GM18499 (cell line): ENCODE data around the gene DLL4.

ENCODE experiments used
- ATAC-seq: cut with Tn5 transposase; IDR thresholded peaks from one replicate; pipeline ENCODE4 v1.9.1; 2021; ENCODE audit warnings: moderate number of reproducible peaks; ENCODE audit not compliant: insufficient read depth, unreplicated experiment

The DLL4 gene

DNA sequence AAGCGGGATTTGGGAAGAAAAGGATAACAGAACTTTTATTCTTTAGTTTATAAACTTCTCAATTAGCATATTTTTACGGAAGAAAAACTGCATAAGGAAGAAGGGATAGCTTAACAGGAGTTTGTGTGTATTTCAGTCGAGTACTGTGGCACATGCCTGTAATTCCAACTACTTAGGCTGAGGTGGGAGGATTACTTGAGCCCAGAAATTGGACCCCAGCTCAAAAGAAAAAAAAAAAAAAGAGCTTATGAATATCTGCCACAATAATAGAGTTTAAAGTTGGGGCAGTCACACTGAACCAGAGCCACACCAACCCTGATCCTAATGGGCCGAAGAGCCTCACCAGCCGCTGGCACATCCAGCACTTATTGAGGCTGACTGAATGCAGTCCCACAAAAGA, 55.3 kb downstream of the DLL4 start:
- no peak for ATAC-seq

DNA sequence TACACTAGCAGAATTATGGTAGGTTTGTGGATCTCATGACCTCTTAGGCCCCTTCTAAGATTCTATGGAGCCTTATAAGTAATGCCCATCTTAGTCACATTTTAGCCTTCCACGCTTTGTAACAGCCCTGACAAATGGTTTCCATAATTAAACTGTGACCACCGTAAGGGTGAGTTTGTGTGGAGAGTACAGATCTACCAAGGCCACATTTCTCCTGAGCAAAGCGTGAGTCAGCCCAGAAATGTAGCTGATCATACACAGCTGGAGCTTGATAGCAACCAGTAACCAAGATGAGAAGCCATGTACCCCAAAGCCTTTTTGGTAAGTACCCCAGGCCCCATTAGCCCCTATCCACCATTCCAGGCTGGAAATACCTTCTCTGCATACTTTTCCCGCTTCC, 55.8 kb downstream of the DLL4 start:
- ATAC-seq = no peak

DNA sequence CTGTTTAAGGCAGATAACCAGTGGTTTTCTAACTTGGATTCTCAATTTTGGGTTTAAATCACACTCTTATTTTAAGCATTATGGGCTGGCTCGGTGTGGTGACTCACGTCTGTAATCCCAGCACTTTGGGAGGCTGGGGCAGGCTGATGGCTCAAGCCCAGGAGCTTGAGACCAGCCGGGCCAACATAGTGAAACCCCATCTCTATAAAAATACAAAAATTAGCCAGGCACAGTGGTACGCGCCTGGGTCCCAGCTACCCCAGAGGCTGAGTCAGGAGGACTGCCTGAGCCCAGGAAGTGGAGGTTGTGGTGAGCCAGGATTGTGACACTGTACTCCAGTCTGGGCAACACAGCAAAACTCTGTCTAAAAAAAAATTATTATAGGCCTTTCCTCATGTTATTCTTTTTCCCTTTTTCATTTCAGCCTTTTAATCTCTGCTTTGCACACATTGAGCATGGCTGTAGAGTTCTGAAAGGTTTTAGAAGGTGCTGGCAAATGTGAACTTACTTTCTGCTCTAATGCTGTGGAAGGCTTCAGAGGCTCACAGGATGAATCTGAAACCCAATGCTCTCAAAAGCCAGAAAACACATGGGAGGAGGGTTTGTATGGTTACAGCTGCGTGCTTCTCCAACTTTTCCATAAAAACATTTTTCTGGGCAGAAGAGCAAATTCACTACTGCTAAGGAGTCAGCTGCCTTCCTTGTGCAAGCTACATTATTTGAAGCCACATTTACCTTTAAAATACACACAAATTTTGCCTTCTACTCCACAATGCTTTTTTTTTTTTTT, 56.6 kb downstream of the DLL4 start:
- no peak for ATAC-seq

DNA sequence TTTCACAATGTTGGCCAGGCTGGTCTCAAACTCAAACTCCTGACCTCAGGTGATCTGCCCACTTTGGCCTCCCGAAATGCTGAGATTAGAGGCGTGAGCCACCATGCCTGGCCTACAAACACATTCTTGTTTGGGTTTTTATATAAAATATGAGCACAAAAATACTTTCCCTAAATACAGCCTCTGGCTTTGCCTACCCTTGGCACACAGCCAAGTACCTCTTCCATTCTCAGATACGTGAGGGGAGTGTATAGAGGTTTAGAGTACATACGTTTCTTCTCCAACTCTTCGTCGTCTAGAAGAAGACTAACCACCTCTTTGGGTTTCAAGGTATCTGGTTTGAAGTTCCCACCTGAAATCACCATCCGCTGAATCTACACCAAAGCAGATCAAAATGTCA, 57.7 kb downstream of the DLL4 start:
- no peak for ATAC-seq

DNA sequence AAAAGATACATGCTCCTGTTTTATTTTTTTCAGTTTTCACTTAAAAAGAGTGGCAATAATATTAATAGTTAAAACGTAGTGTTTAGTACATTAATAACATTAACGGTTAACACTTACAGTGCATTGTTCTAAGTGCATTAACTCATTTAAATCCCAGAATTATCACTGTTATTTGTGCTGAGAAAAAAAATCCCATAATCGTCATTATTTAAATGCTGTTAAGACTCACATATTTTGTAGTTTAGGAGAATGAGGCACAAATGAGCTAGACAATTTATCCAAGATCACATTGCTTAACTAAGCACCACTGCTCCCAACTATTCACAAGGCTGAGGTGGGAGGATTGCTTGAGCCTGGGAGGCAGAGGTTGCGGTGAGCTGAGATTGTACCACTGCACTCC, 59.0 kb downstream of the DLL4 start:
- ATAC-seq = no peak
